ENCODE measurements around the gene INSM1.

INSM1 gene

DNA sequence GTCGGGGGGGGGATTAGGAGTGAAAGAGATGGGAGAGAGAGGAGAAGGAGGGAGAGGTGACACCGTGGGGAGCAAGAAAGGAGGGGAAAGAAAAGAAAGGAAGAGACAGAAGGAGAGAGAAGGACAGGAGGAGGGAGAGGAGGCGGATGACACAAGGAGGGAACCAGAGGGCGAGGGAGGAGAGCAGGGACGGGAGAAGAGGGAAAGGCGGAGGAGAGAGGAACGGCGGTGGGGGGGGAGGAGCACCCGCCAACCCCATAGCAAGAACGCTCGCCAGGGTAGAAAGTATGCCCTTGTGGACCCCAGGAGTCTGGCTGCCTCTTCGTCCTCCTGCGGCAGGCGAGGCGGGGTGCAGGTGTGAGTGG is 4.5 kb upstream of the INSM1 start:
- no peak for DNase-seq

DNA sequence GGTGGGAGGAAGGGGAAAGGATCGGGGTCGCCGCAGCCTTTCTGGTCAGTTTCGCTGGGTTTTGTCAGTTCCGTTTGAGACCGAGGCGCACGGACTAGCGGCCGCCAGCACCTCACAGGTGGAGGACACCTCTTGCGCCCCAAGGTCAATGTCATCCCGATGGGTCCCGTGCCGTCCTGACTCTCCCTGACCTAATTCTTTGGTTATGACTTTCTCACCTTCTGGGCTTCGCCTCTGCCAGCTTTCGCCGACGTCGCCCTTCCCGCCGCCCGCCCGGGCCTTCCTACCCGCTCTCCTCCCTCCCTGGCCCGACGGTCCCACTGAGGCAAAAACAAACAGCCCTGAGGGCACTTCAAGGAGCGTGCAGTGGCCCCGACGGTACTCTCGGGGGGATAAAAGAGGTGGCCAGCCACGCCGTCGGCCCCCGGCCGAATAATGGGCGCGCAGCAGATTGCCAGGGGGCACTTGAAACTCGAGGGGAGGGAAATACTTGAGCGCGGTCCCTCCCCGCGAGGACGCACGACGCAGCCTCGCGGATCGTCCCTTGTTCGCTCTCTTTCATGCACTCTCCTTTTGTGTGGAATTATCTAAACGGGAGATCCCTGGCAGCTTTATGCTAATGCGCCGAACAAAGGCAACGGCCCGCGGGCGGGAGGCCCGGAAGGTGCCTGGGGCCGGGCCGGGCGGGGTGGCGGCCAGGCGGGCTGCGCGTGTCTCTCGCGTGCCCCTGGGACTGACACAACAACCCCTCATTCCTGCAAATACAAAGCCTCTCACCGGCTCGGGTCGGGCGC is 3.9 kb upstream of the INSM1 start:
- peak; percentile 78 for DNase-seq

DNA sequence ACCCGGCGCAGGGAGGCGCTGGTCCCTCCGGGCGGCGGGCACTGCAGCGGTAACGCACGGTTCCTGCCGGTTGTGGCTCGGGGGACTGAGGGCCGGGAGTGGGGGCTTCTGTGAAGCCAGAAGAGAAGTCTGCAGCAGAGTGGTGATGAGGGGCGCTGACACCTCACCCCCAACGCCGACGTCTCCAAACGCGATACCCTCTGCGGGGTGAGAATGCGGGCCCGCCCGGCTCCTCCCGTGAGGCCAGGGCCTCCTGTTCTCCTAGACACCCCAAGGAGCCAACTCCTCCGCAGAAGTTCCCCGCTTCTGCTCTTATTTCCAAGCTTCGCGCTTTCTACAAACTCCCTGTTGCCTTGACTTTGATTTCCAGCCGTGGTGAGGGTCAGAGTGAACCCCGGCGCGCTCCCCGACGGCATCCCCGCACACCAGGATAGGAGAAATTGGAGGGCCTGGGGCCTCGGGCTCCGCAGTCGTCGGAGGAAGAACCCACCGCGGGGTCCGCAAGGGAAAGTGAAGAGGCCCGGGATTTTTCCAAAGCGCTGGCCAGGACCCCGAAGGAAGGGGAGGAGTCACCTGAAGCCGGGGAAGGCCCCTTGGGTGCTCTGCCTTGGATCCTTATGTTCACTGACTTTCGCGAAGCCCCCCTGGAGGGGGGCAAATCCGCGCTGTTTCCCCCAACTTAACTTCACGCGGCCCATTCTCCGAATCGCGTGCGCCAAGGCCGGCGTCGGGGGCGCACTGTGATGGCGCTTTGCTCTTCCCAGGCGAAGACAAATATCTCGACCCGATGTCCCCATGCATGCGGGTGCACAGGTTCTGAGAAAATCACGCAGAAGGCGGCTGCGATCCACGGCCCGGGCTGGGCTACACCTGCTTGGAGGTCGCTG is 3.1 kb upstream of the INSM1 start:
- DNase-seq, result peak; percentile 85

DNA sequence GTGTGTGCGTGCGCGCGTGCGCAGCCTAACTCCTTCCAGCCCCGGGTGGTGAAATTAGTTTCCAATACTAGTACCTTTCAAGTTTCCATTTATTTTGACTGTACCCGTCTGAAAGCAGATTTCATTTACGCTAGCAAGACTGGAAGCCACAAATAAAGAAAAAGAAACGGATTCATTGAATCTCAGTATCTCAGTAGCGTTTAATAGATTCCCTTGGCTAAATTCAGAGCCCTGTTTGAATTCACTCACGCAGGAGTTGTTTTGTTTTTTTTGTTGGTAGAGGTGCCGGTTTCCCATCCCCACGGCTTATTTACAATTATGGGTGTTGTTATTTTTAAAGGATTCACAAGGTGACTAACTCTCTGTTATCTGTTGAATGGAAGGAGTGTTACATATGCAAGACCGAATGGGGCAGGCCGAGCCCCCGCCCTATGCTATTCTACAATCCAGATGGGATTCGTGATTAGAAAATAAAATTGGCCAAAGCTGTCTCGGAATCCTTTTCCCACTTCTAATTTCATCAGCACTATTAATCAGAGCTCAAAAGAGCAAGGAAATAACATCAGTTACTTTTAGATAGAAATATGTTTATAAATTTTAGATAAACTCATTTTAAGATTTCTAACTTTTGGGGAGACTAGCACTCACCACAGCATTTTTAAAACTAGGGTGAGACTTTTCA is 2.3 kb upstream of the INSM1 start:
- no peak for DNase-seq

DNA sequence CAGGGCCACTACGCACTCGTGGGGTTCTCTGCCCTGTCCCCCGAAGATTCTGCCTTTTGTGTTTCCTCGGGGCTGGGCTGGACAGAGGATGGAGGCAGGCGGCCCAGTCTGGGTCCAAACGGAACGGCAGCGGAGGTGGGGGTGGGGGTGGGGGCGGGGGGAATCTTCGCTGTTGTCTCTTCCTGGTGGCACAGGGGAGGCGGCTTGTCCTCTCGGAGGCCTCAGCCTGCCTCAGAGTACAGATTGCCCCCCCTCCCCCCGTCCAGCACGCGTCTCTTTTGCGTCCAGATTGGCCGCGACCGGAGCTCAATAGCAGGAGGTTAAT is 1.4 kb upstream of the INSM1 start:
- no peak for DNase-seq

DNA sequence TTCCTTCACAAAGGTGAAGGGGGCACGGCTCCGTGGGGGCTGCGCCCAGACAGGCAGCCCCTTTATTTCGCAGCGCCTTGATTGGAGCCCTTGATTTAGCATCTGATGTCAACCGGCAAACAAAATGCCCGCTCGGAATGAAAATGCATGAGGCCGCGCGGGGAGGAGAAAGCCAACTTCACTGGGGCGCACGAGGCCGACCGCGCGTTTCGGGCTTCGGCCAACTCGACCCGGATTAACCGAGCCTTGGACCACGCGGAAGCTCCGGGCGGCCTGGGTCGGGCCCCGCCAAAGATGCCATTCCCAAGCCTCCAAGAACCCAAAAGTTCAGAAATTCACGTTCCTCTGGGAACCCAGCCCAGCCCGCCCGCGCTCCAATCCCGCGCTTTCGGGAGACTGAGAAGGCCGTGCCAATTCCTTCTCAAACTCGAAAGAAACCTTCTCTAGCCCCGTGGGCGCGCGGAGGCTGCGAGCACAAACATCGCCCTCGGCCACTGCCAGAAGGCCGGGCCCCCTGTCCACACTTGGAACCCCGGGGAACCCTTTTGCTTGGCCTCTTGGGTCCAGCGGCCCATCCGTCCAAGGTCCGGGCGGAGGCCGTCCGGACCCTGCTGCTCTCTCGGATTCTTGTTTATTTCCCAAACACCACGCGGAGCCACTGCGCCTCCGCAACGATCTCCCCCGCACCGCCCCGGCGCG is 879 bp upstream of the INSM1 start:
- DNase-seq, result peak; percentile 92

DNA sequence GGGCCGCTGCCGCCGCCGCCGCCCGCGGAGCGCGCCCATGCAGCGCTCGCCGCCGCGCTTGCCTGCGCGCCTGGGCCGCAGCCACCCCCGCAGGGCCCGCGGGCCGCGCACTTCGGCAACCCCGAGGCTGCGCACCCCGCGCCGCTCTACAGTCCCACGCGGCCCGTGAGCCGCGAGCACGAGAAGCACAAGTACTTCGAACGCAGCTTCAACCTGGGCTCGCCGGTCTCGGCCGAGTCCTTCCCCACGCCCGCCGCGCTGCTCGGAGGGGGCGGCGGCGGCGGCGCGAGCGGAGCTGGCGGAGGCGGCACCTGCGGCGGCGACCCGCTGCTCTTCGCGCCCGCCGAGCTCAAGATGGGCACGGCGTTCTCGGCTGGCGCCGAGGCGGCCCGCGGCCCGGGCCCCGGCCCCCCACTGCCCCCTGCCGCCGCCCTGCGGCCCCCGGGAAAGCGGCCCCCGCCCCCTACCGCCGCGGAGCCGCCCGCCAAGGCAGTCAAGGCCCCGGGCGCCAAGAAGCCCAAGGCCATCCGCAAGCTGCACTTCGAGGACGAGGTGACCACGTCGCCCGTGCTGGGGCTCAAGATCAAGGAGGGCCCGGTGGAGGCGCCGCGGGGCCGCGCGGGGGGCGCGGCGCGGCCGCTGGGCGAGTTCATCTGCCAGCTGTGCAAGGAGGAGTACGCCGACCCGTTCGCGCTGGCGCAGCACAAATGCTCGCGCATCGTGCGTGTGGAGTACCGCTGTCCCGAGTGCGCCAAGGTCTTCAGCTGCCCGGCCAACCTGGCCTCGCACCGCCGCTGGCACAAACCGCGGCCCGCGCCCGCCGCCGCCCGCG is 730 bp downstream of the INSM1 start:
- DNase-seq, result peak; percentile 60

DNA sequence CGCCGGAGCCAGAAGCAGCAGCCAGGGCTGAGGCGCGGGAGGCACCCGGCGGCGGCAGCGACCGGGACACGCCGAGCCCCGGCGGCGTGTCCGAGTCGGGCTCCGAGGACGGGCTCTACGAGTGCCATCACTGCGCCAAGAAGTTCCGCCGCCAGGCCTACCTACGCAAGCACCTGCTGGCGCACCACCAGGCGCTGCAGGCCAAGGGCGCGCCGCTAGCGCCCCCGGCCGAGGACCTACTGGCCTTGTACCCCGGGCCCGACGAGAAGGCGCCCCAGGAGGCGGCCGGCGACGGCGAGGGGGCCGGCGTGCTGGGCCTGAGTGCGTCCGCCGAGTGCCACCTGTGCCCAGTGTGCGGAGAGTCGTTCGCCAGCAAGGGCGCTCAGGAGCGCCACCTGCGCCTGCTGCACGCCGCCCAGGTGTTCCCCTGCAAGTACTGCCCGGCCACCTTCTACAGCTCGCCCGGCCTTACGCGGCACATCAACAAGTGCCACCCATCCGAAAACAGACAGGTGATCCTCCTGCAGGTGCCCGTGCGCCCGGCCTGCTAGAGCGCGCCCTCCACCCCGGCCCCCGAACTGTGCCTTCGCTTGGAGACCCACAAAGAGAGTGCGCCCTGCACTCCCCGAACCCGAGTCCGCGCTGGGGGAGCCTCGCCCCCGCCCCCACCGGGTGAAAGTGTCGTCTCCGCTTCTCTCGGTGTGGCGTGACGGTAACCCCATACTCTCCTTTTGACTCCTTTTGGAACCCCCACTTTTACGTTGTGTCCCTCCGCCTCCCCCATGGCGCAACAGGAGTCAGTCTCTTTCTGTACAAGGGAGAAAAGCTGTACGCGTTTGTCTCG is 1.6 kb downstream of the INSM1 start:
- DNase-seq, result peak; percentile 77

DNA sequence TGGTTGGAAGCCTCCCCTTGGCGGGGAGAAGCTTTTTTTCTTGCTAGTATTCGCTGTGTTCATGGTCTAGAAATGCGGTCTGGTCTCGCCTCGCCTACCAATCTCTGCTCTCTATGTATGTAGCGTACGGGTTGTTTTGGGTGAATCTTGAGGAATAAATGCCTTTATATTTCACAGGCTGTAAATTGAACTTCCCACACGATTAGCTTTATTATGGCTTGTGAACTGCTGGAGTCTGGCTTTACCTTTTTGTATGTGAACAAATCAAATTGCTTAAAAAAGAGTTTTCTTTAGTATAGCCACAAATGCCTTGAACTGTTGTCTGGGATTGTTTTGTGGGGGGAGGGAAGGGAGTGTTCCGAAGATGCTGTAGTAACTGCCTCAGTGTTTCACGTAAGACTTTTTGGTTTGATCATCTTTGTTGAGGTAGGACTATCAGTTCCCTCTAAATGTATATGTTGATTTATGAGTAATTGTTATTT is 2.2 kb downstream of the INSM1 start:
- DNase-seq, result no peak

DNA sequence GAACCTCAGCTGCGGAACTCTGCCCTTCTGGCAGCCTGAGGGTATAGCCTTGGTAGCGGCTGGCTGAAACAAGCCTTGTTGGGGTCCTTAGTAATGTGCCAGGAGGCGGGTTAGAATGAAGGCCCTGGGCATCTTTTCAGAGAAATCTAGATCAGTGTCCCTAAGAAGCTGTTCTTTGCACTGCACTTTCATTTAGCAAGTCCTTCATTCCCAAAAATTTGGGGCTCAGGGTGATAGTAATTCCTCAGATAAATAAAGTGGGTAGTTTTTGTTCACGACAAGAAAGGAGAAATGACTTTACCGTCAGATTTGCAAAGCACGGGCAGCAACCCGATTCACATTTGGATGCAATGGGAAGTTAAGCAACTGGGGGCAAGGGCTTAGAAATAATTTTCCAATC is 3.2 kb downstream of the INSM1 start:
- DNase-seq, result peak; percentile 43

DNA sequence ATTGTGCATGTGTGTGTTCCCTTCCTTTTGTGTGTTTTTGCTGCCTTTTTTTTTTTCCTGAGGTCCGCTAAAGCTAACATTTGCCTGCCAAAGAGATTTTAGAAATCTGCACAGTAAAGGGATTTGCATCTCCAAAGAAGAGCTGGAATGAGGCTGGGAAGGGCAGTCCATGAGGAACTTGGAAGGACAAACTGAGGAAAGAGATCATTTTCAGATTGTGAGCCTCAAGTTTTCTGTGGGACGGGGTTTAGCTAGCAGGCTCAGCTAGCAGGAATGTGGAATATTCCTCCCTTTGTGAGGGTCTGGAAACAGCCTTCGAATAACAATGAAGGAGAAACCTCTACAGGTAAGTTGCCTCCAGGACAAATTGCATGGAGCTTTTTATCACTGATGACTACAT is 3.8 kb downstream of the INSM1 start:
- DNase-seq, result no peak

DNA sequence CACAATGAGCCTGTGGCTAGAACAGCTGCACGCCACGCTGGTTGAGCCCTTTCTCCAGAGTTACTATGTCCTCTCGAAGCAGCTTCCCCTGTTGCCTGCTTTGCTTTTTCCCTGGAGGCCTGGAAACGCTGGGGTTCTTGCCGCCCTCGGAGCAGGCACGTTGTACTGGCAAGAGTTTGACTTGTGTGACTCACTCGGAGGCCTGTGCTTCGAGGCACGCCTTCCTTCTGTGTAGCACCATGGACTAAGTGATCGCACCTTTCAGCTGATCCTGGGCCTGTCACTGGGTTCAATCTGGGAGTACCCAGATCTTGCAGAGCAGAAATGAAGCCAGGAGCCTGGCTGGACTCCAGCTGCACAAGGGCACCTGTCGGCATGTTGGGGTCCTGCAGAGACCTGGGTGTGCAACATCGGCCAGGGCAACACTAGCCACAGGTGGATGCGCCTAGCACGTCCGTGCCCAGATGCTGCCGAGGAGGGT is 5.2 kb downstream of the INSM1 start:
- DNase-seq, result no peak

DNA sequence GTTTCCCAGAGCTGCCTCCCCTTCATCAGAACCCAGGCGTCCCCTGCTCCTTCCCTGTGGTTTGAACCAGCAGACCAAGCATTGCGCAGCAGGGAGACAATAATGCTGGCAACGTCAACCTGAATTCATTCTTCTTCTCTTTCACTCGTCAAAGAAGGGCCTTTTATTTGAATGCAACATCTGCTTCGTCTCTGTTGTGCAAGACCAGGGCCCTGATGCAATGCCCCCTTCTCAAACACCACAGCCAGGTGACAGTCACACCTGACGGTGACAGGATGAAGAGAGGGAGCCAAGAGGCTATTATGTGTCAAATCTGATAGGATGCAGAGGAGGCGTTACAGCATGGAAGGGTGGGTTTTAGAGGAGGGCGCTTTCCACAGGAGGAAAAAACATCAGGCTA is 8.0 kb downstream of the INSM1 start:
- DNase-seq, result no peak

DNA sequence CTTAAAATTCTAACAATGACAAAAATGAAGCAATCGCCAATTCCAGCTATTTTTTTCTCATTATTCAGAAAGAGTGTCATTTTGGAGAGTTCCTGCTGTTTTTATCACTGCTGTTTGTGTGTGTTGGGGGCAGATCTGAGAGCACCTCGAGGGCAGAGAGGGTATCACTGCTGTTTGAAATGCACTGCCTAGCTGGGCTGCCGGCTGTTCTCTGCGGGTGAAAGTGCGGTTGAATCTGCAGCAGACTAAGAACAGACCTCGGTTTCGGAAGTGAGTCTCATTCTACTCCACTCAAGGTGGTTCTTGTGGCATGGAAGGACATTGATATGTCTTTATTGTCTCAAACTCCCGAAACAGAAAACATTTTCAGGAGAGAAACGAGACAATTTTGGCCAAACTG is 18.3 kb downstream of the INSM1 start:
- no peak for DNase-seq

DNA sequence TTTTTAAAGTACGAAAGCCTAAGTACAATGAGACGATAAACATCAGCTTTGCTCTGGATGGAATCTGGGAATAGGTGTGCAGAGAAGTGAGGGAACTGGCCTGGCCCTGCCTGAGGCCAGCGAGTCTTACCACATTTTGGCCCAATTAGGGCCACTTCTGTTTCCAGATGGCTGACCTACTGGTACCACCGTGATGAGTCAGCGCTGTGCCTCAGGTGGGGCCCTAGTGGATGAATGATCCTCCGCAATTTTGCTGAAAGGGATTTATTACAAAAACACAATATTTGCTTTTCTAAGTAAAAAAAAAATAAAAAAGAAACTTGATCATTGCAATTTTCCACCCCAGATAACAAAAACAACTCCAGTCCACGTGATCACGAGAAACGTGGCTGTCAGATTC is 22.5 kb downstream of the INSM1 start:
- DNase-seq, result no peak

DNA sequence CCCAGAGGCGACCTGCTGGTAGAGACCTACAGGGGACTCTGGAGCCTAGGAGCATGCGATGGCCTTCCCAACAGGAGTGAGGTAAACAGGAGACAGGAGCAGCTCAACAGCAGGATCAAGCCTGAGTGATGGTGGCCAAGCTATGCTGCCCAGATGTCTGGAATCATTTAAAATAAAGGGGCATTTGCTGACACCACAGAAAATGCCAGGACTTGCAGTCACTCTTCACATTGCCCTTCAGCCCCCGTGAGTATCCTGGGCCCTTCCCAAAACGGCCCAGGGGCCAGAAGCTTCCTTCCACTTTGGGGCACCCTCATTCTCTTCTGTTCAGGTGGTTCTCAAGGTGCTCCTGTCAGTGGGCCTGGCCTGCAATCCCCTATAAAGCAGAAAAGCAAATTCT is 23.2 kb downstream of the INSM1 start:
- no peak for DNase-seq

DNA sequence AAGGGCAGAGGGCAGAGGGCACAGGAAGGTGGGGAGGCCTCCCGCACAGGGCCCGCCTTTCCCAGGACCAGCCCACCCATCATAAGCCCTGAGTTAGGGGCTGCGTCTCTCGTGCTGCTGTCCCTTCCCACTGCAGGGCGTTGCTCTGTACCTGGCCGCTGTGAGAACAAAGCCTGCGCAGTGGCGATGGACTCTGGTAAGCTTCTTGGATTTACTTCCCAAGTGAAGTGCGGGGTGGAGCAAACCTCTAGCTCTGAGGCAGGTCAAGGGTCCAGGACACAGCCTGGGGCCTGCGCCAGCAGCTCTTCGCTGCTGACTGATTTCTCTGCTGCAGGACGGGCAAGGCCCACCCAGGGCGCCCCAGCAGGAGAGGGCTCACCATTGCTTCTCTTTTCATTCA is 23.9 kb downstream of the INSM1 start:
- no peak for DNase-seq

DNA sequence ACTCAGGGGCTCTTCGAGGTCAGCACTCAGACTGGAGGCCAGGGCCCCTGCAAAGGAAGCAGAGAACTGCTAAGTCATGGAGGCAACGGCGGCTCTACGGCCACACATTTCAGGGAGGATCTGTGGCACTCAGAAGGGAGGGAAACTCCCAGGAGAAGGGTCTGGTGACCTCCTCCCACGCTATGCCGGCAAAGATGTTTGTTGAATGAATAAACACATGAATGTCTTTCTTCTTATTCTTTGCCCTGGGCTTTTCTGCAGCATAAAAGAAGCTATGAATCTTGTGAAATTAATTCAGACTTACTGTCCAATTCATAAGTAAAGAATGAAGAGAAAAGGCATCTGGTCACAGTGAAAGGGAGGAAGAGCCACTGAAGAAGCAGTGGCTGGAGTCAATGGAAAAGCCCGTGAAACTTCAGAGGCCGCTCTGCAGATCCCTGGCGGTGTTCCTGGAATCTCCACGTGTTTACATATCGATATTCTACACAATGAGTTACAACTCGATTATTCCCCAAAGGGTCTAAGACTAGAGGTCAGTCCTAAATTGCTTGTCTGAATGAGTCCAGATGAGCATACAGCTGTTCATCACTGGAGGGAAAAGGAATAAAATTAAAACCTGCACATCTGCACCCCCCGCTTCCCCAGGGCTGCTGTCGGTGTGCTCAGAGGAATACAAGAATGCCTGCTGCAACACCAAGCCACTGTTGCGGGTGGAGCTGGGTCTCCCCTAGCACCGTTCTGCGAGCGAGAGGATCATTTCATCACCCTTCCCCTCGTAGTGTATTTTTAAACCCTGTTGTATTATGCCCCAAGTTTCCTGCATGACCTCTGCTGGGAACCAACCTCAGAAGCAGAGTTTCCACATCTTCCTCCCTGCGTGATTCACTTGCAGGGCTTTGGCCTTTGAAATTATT is 25.6 kb downstream of the INSM1 start:
- DNase-seq, result no peak

DNA sequence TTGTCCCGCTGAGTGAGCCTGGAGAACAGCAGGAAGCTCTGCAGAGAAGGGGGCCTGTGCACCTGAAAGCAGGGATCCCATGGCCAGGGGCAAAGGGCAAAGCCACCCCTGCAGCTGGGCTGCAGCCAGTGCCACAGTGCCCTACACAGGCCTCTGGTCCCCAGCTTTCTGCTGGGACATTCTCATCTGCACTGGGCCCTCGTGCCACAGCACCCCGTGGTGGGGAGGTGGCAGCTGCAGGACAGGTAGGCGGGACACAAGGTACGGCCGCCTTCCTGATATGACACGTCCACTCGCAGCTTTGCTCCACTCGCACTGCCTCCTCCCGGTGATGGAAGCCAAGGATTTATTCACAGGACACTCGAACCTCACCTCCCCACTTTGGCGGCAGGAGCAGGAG is 27.2 kb downstream of the INSM1 start:
- no peak for DNase-seq
